GM23248 (cell line): ENCODE data around the gene NAIF1.

Source experiments
- EZH2 ChIP-seq: fragments of 200-600 bp; sonication (generic); IDR thresholded peaks from 2 replicates; pipeline ENCODE4 v1.6.1; 2018; ENCODE audit warnings: antibody characterized with exemption, mild to moderate bottlenecking; ENCODE audit not compliant: insufficient read depth, poor library complexity, severe bottlenecking
- EZH2phosphoT487 ChIP-seq: fragments of 200-600 bp; sonication (generic); IDR thresholded peaks from 2 replicates; pipeline ENCODE4 v1.6.1; 2018; ENCODE audit warnings: antibody characterized with exemption, moderate library complexity, mild to moderate bottlenecking, low read depth; ENCODE audit not compliant: insufficient read depth

GRCh38 chr9:128102196-128102595, 35.1 kb upstream of the NAIF1 start:
- no peak for TF ChIP-seq EZH2phosphoT487
- no peak for TF ChIP-seq EZH2
